Activated effector memory CD4-positive, alpha-beta T cell treated with Interleukin-2 at 50 U/mL for 16 hours (primary cell): Measurements from ENCODE around the gene SIGLEC8.
"Not testable (repeated sequence)": the region's sequence is repeated elsewhere in the genome, so short reads cannot be mapped to it uniquely, and the experiment has no call there.

Source experiments
- DNase-seq: peaks from one replicate; pipeline ENCODE4 v3.0.0-alpha.2; 2020

SIGLEC8 gene

DNA sequence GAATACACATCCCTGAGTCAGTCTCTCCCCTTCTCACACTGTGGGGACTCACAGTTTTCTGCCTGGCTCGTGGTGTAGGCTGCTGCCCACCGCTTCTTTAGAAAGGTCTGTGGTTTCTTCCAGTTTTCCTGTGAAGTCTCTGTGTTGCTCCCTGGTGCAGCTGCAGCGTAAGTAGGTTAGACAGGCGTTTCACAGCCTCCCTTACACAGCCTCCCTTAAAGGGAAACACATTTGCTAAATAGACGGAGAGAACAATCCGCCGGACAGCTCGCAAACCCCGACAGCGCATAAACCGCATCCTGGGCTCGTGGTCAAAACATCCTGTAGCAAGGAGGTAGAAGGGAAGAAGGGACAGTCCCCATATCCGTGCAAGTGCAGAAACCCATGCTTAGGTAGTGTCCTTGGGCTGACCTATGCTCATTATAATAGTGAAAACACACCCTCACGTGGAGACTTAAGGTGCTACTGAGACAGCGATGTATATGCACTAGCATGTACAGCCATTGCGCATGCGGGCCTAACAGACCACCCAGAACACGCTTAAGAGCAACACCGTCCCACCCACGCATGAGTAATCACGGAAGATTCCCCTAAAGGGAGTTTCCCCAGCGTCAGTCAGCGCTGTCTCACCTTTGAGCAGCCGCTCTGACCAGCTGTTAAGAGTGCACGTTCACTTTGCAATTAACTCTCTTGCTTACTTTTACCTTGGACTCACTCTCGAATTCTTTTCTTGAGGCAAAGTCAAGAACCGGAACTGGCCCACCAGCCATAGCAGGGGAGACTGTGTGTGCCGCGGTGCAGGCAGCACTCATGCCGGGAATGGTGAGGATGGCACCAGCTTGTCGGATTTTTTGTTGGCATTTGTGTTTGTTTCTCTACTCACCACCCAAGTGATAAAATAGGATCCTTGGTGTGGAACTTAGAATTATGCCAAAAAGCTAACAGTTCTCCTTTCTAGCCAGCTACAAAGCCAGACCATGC is 16.6 kb downstream of the SIGLEC8 start:
- DNase-seq = peak; percentile 77

DNA sequence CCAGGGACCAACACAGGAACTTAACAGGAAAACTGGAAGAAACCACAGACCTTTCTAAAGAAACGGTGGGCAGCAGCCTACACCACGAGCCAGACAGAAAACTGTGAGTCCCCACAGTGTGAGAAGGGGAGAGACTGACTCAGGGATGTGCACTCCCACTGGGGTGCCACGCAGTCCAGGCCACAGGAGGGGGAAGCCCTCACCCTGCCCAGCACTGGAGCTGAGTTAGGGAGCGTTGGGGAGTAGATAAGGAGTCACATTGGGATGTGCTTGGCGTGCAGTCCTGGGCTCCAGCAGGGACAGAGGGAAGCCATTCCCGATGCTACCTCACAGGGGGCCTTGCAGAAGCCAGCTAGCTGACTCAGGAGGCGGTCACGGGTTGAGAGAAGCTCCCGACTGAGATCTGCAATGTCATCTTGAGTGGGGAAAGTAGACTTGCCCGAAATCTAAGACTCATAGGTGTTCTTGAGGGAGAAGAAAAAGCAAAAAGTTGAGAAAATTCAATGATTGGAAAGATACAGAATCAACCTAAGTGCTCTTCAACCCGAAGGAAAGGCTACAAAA is 17.3 kb downstream of the SIGLEC8 start:
- peak; percentile 7 for DNase-seq

DNA sequence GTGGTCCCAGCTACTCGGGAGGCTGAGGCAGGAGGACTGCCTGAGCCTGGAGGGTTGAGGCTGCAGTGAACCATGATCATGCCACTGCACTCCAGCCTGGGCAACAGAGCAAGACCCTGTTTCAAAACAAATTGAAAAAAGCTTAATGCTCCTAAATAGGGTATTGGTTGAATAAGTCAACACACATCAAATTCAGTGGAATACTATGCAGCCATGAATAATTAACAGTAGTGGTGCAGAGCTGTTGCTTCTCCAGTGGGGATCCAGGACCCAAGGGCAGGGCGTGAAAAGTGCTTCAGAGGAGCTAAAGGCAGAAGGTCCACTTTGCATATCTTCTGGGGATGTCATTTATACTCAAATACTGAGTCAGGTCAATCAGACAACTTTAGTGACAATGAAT is 18.2 kb downstream of the SIGLEC8 start:
- no peak for DNase-seq

DNA sequence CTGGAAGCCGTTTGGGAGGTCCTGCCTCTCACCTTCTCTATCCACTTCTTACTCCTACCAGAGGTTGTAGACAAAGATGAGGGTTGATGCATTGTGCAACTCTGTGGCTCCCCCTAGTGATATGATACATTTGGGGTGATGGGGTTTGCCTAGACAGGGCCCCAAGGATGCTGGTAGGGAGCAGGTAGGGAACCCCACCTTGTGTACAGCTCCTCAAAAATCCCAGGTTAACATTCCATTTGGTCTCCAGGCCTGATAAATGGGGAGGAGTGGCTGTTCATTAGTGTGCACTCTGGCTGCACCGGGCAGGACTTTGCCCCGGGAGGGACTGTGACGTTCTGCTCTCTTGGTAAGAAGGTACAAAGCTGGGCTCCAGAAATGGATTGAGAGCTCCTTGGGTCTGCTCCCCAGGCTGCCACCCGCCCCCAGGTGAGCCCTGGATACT is 19.2 kb downstream of the SIGLEC8 start:
- DNase-seq = no peak

DNA sequence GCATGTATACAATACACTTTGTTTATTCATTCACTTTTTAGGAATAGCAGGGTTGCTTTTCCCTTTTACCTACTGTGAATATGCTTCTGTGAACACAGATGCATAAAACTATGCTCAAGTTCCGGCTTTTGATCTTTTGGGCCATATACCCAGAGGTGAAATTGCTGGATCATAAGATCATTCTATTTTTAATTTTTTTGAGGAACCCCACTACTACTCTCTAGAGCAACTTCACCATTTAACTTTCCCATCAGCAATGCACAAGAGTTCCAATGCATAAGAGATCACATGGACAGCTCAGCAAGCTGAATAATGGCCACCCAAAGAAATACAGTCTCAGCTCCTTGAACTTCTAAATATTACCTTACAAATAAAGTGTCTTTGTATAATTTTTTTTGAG is 23.8 kb downstream of the SIGLEC8 start:
- no peak for DNase-seq

DNA sequence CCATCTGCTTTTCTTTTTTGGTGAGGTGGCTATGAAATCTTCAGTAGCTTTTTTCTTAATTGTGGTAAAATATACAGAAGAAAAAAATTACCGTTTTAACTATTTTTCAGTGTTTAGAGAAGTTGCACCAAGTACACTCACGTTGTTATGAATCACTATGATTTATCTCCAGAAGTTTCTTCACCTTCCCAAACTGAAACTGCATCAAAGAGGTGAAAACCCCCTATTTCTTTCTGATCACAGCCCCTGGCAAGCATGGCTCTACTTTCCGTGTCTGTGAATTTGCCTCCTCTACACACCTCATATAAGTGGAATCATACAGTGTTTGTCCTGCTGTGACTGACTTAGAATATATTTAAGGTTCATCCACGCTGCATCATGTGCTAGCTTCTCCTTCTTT is 25.2 kb downstream of the SIGLEC8 start:
- no peak for DNase-seq

DNA sequence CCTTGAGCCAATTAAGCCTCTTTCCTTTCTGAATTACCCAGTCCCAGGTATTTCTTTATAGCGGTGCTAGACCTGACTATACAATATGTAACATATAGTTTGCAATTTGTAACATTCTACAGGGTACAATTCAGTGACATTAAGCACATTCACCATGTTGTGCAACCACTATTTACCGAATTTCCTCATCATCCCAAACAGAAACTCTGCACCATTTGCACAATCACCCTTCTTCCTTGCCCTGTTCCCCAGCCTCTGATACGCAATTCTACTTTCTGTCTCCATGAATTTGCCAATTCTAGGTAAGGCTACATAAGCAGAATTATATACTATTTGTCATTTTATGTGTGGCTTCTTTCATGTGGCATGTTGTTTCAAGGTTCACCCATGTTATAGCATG is 27.1 kb downstream of the SIGLEC8 start:
- no peak for DNase-seq

DNA sequence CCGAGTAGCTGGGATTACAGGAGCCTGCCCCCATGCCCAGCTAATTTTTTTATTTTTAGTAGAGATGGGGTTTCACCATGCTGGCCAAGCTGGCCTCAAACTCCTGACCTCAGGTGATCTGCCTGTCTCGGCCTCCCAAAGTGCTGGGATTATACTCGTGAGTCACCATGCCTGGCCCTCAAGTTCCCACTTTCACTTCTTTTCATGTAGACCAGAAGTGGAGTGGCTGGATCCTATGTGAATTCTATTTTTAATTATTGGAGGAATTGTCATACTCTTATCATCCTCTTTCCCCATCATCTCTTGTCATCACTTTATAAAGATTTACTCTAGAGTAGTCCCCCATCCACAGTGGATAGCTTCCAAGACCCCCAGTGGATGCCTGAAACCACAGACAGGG is 28.0 kb downstream of the SIGLEC8 start:
- DNase-seq = no peak

DNA sequence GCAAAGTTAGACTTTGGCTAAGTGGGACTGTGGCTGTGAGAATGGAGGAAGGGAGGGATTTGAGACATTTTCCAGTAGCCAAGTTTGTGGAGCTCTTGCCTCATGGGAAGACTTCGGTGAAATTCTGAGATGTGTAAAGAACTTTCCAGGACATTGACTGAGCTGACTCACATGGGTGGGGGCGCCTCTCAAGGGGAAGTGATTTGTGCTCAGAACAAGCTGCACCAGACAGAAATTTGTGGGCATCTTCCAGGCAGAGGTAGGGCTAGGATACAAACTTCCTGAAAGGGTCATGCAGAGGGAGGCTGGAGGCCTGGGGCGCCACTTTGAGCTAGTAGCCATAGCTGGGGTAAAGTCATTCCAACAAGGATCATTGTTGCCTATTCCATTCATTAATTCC is 31.1 kb downstream of the SIGLEC8 start:
- DNase-seq = no peak

DNA sequence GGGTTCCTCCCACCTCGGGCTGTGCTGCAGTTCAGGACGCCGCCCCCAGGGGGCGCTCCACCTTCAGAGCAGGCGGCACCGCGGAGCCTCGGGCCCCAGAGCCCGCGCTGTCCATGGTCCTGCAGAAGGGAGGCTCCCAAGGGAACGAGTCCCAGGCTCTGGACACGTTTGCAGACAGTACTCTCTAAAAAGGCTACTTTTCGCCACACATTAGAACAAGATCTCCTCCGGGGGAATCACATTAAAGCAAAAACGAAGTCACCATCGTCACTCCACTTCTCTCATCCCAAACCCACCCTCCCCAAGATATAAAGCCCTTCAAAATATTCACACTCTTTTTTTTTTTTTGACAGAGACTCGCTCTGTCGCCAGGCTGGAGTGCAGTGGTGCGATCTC is 36.2 kb downstream of the SIGLEC8 start:
- DNase-seq = peak; percentile 68

DNA sequence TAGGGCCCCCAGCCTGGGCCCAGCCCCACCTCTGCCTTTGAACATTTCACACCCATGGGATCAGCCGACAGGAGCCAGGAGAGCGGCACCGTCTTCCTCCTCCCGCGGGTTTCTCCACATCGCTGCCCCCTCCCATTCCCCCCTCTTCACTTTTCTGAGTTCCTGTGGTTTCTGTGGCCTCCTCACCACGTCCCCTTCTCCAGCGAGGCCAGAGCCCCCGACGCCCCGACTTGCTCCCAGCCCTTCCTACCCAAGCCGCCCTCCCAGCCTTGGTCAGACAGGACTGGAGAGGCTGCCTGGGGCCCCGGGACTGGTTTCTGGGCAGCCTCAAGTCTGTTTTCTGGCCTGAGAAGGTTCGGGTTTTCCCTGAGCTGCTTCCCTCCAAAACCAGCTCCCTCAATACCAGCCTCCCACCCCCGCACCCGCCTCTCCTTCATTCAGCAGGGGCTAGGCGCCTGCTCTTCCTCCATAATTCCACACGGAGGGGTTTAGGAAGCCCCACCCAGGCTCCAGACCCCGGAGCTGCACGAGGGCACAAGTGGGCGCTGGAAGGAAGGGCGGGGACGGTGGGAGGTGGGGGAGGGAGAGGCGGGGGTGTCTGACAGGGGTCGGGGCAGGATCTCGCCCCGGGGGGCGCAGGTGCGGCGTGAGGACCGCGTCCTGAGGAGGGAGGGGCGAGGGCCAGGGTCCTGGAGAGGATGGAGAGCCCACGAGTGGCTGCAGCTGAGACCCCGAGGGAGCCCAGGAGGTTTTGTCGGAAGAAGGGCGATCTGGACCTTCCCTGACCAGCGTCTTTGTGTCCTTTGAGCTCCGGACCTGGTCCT is 36.8 kb downstream of the SIGLEC8 start:
- DNase-seq = no peak

DNA sequence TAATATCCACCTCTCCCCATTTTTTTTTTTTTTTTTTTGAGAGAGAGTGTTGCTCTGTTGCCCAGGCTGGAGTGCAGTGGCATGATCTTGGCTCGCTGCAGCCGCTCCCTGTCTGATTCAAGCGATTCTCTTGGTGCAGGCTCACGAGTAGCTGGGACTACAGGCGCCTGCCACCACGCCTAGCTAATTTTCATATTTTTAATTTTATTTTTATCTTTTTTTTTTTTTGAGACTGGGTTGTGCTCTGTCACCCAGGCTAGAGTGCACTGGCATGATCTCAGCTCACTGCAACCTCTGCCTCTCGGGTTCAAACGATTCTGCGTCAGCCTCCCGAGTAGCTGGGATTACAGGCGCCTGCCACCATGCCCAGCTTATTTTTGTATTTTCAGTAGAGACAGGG is 37.7 kb downstream of the SIGLEC8 start:
- not testable (repeated sequence) for DNase-seq

DNA sequence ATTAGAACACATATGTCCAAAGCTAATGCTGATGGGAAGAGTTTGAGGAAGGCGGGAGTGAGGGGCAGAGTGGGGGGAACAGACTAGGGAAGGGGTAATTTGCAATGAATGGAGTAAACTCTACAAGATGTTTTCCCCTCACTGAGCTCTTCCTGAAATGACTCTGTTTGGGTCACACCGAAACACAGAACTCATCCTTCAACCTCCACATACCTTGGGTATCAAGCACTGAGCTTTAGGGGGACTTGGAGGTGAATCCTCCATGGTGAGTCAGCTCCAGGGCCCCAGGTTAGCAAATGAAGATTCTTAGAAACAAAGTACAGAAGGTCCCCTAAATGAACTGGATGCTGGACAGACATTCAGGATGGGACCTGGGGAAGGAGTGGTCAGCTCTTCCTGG is 39.5 kb downstream of the SIGLEC8 start:
- DNase-seq = no peak

DNA sequence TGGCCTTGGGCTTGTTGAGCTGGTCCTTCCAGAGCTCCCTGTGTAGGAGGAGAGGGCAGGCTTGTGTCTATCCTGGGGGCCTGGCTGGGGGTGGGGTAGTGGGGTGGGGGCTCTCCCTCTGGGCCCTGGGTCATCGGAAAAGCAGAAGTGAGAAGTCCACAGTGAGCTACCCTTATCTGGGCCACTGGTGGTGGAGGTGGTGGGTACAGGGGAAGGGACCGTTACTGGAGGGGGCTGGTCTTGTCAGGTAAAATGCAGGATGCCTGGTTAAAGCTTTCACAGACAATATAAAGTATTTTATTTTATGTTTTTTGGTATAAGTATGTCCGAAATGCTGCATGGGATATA is 40.5 kb downstream of the SIGLEC8 start:
- DNase-seq = no peak

DNA sequence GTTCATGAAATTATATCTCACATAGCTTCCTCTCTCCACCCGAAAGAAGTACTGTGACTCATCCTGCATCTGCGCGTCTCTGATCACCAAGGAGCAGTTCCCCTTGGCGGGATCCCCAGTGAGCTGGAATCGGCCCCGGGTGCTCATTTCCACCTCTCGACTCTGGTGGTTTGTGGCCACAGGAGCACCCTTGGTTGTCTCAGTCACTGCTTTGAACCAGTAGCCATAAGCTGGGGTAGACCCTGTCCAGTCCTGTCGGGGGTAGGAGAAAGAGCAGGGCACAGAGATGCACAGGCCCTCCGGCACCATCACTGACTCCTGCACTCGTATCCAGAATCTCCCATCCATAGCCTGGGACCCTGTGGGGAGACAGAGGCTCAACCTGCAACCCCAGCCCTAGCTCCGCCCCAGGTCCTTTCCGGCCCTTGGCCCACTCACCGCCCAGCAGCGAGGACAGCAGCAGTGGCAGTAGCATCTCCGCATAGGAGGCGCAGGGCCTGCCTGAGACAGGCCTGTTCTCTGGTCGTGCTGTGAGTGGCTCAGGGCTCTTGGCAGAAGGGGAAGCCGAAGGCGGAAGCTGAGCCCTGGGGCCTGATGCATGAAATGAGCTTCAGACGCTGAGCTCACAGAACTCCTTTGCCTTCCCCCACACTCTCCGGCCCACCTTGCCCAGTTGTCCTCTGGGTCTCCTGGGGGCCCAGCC is 41.0 kb downstream of the SIGLEC8 start, which contains the start of gene SIGLEC10:
SIGLEC10 (minus strand) TSS at position 536 of the 703 bp plus-strand sequence; CDS start at position 475, 61 bp downstream.
- DNase-seq = no peak

DNA sequence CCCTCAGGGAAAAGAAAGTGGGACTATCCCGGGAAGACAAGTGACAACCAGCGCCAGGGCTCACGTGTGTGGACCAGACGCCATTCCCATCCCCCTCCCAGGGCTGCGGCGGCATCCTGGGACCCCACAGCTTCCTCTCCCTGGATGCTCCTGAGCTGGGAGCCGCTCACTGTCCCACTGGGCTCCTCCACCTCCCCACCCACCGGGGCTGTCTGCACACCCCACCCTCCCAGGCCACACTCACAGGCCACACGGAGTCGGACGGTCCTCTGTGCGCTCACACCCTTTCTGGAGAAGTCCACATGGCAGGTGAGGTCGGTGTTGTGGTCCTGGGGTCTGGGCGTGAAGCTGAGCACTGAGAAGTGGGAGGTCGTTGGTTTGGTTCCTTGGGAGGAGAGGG is 41.8 kb downstream of the SIGLEC8 start:
- not testable (repeated sequence) for DNase-seq

DNA sequence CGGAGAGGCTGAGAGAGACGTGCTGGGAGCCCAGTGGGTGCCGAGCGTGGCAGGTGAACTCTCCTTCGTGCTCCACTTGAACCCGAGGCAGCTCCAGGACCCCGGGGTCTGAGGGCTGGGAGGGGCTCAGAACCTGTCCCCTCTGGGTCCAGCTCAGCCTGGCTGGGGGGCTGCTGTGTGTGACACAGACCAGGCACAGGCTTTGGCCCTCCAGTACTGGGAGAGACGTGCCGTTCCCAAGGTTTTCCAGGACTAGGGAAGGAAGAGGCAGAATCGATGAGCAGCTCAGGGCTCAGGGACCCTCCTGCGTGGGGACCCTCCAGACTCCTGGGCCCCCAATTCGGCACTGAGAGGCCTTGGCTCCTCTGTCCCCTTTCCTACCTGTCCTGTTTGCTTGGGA is 43.1 kb downstream of the SIGLEC8 start:
- DNase-seq = no peak

DNA sequence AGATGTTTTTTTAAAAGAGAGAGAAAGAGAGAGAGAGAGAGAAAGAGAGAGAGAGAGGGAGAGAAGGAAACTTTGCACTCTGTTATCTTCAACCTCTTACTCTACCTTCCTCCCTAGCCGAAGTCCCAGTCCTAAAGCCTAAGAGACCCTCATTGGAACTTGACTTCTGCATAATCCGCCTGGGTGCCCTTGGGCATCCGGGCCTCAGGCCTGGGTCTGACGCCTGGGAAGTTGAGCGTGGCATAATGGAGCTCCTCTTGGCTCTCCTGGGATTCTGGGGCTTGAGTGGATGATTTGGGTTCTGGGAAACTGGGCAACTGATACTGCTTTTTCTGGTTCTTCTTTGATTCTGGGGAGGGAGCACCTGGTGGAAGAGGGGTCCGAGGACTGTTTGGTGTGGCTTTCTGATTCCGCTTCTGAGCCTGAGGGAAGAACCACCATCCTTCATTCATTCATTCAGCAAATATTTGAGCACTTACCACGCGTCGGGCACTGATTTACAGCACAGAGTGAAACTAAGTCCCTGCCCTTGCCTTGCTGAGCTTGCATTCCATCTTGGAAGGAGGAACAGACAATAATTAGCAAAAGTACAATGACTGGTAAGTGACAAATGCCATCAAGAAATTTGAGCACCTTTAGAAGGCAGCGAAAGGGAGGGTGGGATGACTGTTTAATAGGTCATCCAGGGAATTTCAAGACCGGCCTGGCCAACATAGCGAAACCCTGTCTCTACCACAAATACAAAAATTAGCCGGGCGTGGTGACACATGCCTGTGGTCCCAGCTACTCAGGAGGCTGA is 47.1 kb downstream of the SIGLEC8 start:
- DNase-seq = no peak

DNA sequence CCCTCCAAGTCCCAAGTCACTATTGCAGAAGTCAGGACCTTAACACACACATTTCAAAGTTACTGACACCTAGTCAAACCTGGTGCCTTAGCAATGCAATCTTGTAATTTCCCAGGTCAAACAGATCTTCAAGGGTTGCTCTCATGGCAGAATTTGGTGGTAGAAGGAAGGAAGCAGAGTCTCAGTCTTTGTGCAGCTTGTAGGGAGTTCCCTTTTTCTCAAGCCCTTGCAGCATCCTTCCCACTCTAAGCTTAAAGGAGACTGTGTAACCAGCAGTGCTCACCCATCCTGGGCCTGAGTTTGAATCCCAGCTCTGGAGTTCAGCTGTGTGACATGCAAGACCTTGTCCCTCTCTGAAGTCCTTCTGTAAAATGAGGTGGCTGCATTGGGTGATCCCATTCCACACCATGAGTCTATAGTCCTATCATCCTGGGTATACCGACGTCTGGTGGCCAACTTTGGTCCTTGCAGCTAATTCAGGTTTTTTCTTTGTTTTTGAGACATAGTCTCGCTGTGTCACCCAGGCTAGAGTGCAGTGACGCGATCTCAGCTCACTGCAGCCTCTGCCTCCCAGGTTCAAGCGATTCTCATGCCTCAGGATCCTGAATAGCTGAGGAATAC is 50.6 kb downstream of the SIGLEC8 start:
- DNase-seq = peak; percentile 9

DNA sequence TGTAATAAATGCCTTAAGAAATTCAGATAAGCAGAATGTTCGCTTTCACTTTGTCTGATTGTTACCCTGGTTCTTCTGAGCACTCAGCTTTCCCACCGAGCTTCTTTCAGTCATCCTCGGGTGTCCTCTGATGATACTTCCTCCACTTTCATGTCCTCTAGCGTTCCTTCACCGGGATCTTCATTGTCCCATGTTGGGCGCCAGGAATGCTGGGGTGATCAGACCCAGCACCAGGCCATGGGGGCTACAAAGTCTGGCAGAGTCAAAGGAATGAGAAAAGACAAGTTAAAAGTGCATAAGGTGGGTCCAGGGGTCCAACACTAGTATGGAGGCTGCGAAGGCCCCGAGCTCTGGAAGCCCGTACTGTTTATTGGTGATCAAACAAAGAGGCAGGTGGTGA is 56.1 kb downstream of the SIGLEC8 start:
- no peak for DNase-seq
